HepG2 (cell line): ENCODE measurements around the gene SLC4A5. TPM values are rescaled to one million over a fixed set of nuclear protein-coding genes. Genes with fewer than 3 reads are reported as not detected.
A peak's percentile ranks its signal among the peaks of the same experiment; 100 is the strongest.

Source experiments
- ATAC-seq: fragments of 200-7000 bp; cut with Tn5 transposase; 3 replicates; pipeline ENCODE4 v1.9.1; 2020; ENCODE audit warnings: mild to moderate bottlenecking, moderate library complexity
- BruUV-seq: library from RNA; stranded (reverse); fragments of 400-500 nt; replicated peaks from 2 replicates; lab custom pipeline; 2021; lab: Mats Ljungman, UMichigan
- CTCF ChIA-PET: fragments of 300-600 bp; formaldehyde crosslinking; extraction: SDS; loops from one replicate; lab custom pipeline; 2021; ENCODE audit warnings: low total read pairs, inconsistent platforms, low intra/inter-chr PET ratio; lab: Yijun Ruan, JAX
- POLR2A ChIA-PET: fragments of 350-600 bp; sonication (Branson Sonifier 250); formaldehyde crosslinking; loops from one replicate; lab custom pipeline; 2020; ENCODE audit warnings: antibody characterized with exemption, inconsistent platforms; lab: Yijun Ruan, JAX
- DNase-seq: peaks from one replicate; pipeline ENCODE4 v3.0.0-alpha.2; 2015; ENCODE audit warnings: low spot score
- FAIRE-seq: peaks from 3 replicates; lab custom pipeline; 2011; peaks lifted over from hg19 to GRCh38; lab: Jason Lieb, UNC
- H2AFZ ChIP-seq: one replicate; pipeline ENCODE4 v1.6.1; 2011; ENCODE audit warnings: low read length, inconsistent platforms
- H3K27ac ChIP-seq: fragments of 300-600 bp; 3 replicates; pipeline ENCODE4 v1.8.0; 2011; ENCODE audit warnings: mixed run types, mild to moderate bottlenecking, mixed read lengths, low read length, inconsistent platforms; ENCODE audit not compliant: insufficient read depth; ENCODE audit errors: extremely low read length
- H3K27me3 ChIP-seq, 2 experiments: fragments of 200-600 bp in 1 of 2; 2 replicates in 1 of 2; 3 replicates in 1 of 2; pipeline versions ENCODE4 v1.6.0 to v1.8.0; 2011; ENCODE audit warnings: low read length in 2 of 2, mild to moderate bottlenecking in 2 of 2, moderate library complexity in 2 of 2, inconsistent platforms in 1 of 2; ENCODE audit not compliant: insufficient read depth in 2 of 2, control insufficient read depth in 1 of 2
- H3K36me3 ChIP-seq, 2 experiments: fragments of 200-600 bp in 1 of 2; replicated peaks in 1 of 2; 2 replicates in 1 of 2; 3 replicates in 1 of 2; pipeline versions ENCODE4 v1.5.1 to v1.8.0; 2011; ENCODE audit warnings: low read length in 2 of 2, inconsistent platforms in 1 of 2; ENCODE audit not compliant: insufficient read depth in 2 of 2, control insufficient read depth in 1 of 2
- H3K4me1 ChIP-seq: 2 replicates; pipeline ENCODE4 v1.5.1; 2012; ENCODE audit warnings: low read length, inconsistent platforms; ENCODE audit not compliant: insufficient read depth
- H3K4me2 ChIP-seq: 2 replicates; pipeline ENCODE4 v1.6.0; 2011; ENCODE audit warnings: low read depth, low read length, inconsistent platforms
- H3K4me3 ChIP-seq, 3 experiments: fragments of 200-600 bp in 1 of 3; sonication (generic), shearing (Covaris generic) in 1 of 3; replicated peaks in 1 of 3; 2 replicates each; pipeline ENCODE4 v1.5.1; 2011 to 2016; ENCODE audit warnings: low read length in 3 of 3, inconsistent platforms in 2 of 3, low read depth in 2 of 3, mild to moderate bottlenecking in 2 of 3, control low read depth in 1 of 3, mixed read lengths in 1 of 3; ENCODE audit not compliant: insufficient read depth in 1 of 3
- H3K79me2 ChIP-seq: one replicate; pipeline ENCODE4 v1.6.1; 2011; ENCODE audit warnings: low read length, inconsistent platforms; ENCODE audit not compliant: insufficient read depth
- H3K9ac ChIP-seq: 2 replicates; pipeline ENCODE4 v1.6.0; 2011; ENCODE audit warnings: mild to moderate bottlenecking, low read depth, low read length, inconsistent platforms; ENCODE audit not compliant: insufficient read depth
- H3K9me3 ChIP-seq: 2 replicates; pipeline ENCODE4 v1.5.1; 2012; ENCODE audit warnings: mild to moderate bottlenecking, low read length
- H4K20me1 ChIP-seq: 2 replicates; pipeline ENCODE4 v1.6.0; 2011; ENCODE audit warnings: inconsistent platforms, mild to moderate bottlenecking, low read length, moderate library complexity; ENCODE audit not compliant: insufficient read depth
- BORCS8-MEF2B ChIP-seq: sonication (generic); formaldehyde crosslinking; IDR thresholded peaks from 2 replicates; pipeline ENCODE4 v1.8.0; 2022; ENCODE audit warnings: mild to moderate bottlenecking, missing genetic modification reagents
- CREB3 ChIP-seq: sonication (generic); formaldehyde crosslinking; IDR thresholded peaks from 2 replicates; pipeline ENCODE4 v1.5.0; 2020; ENCODE audit warnings: missing genetic modification reagents
- HBP1 ChIP-seq: IDR thresholded peaks from 2 replicates; pipeline ENCODE4 v1.6.1; 2016; ENCODE audit warnings: low read depth, control low read depth
- NFIB ChIP-seq: sonication (generic); formaldehyde crosslinking; IDR thresholded peaks from 2 replicates; pipeline ENCODE4 v1.9.0; 2021; ENCODE audit warnings: missing genetic modification reagents, mild to moderate bottlenecking, borderline replicate concordance
- PATZ1 ChIP-seq: sonication (generic); formaldehyde crosslinking; IDR thresholded peaks from 2 replicates; pipeline ENCODE4 v1.4.0; 2020; ENCODE audit warnings: missing genetic modification reagents
- RBM22 ChIP-seq: fragments of 200-400 bp; formaldehyde crosslinking; optimal IDR thresholded peaks from 2 replicates; pipeline ENCODE3; 2017; ENCODE audit warnings: mild to moderate bottlenecking, low read length, moderate library complexity
- RXRB ChIP-seq: IDR thresholded peaks from 2 replicates; pipeline ENCODE4 v1.6.1; 2016; ENCODE audit warnings: borderline replicate concordance, missing genetic modification reagents, missing compliant biosample characterization
- TRIM22 ChIP-seq: fragments of 450-650 bp; IDR thresholded peaks from 2 replicates; pipeline ENCODE4 v1.6.1; 2017
- ZNF230 ChIP-seq: sonication (generic); formaldehyde crosslinking; IDR thresholded peaks from 2 replicates; pipeline ENCODE4 v1.4.0; 2020; ENCODE audit warnings: mild to moderate bottlenecking, missing genetic modification reagents
- ZNF558 ChIP-seq: sonication (generic); formaldehyde crosslinking; IDR thresholded peaks from 2 replicates; pipeline ENCODE4 v1.9.0; 2022; ENCODE audit warnings: mild to moderate bottlenecking, missing genetic modification reagents, borderline replicate concordance
- WGBS: methylation state at CpG from one replicate; pipeline ENCODE4 v1.1.6; 2017; ENCODE audit warnings: low lambda C conversion rate; 5-methylcytosine and 5-hydroxymethylcytosine counted together
- in situ Hi-C: cut with HindIII; loops from 2 replicates; pipeline ENCODE4 v1.10.0; 2017; ENCODE audit warnings: low pct_unique_long_range_greater_than_20kb; ENCODE audit not compliant: extremely low pct_ligation_motif_present
- intact Hi-C: fragments of 100-400 bp; cut with micrococcal nuclease; formaldehyde crosslinking; loops from one replicate; pipeline ENCODE4 v1.10.0; 2022; ENCODE audit not compliant: unreplicated experiment
- polyA plus RNA-seq, 8 experiments: library from polyadenylated mRNA; depleted of rRNA in 3 of 8; stranded (reverse) in 7 of 8; unstranded in 1 of 8; fragments of >200 nt; fragmentation: Illumina TruSeq in 4 of 8; extraction: Trizol in 4 of 8; gene quantifications; 2 replicates each; pipeline versions ENCODE4 v1.2.1 to v1.2.3, GENCODE V29; 2011 to 2016; ENCODE audit warnings: low read depth in 4 of 8, missing spikeins in 1 of 8, mixed read lengths in 1 of 8; ENCODE audit not compliant: insufficient read depth in 1 of 8
- total RNA-seq, 5 experiments: library from RNA; depleted of rRNA; stranded (reverse); fragments of >200 nt; fragmentation: Illumina TruSeq; extraction: Trizol; gene quantifications; 2 replicates each; pipeline ENCODE4 v1.2.3, GENCODE V29; 2016; ENCODE audit warnings: low read depth in 1 of 5

Gene SLC4A5
- total and polyA plus RNA-seq, 2 of the 13 experiments (the other 11 are each of a cell fraction or from before 2014, with no cell fraction given), result 0.50 TPM; not detected in 1

GRCh38 chr2:74369976-74370375, 26.8 kb upstream of the SLC4A5 start (continued):
- TF ChIP-seq TRIM22 (no peak), PATZ1 (no peak), ZNF558 (CRISPR knock-in tag) (no peak), NFIB (no peak), ZNF230 (CRISPR knock-in tag) (no peak), HBP1 (no peak), RXRB (CRISPR knock-in tag) (no peak)

GRCh38 chr2:74368499-74368898, 25.3 kb upstream of the SLC4A5 start:
- H3K9me3 ChIP-seq, result no peaks in the 10 kb centered on the region
- intact Hi-C loops, result no loop called here
- FAIRE-seq (no peak), DNase-seq (no peak), ATAC-seq (no peak)
- no TSS peak for BruUV-seq
- H3K4me2 ChIP-seq, result no peak overlapping the region
- TF ChIP-seq BORCS8-MEF2B (CRISPR knock-in tag), result no peak
- no peak for TF ChIP-seq CREB3 (CRISPR knock-in tag)
- TF ChIP-seq RBM22, result peak; percentile 36
- H3K27ac ChIP-seq, result no peak overlapping the region
- H3K9ac ChIP-seq, result no peak overlapping the region
- ChIA-PET POLR2A (no interaction called here), CTCF (no interaction called here)
- in situ Hi-C loops, result no loop called here
- no peaks in the 10 kb centered on the region; the same call in 1 of the 2 replicates for H4K20me1 ChIP-seq
- peaks cover 68 to 91% of the 10 kb centered on the region in 2 experiments for H3K36me3 ChIP-seq
- no peaks in the 10 kb centered on the region for H3K4me1 ChIP-seq
- no peaks in the 10 kb centered on the region for H3K79me2 ChIP-seq
- H3K27me3 ChIP-seq, result no peaks in the 10 kb centered on the region
- 98% methylated on average over 5 of the region's 5 CpGs for WGBS
- H3K4me3 ChIP-seq, result no peak overlapping the region
- H2AFZ ChIP-seq, result no peak overlapping the region
